Measurements from ENCODE around the gene PSMB8.
A peak's percentile ranks its signal among the peaks of the same experiment; 100 is the strongest.
"Not testable (repeated sequence)": the region's sequence is repeated elsewhere in the genome, so short reads cannot be mapped to it uniquely, and the experiment has no call there.

PSMB8 gene

DNA sequence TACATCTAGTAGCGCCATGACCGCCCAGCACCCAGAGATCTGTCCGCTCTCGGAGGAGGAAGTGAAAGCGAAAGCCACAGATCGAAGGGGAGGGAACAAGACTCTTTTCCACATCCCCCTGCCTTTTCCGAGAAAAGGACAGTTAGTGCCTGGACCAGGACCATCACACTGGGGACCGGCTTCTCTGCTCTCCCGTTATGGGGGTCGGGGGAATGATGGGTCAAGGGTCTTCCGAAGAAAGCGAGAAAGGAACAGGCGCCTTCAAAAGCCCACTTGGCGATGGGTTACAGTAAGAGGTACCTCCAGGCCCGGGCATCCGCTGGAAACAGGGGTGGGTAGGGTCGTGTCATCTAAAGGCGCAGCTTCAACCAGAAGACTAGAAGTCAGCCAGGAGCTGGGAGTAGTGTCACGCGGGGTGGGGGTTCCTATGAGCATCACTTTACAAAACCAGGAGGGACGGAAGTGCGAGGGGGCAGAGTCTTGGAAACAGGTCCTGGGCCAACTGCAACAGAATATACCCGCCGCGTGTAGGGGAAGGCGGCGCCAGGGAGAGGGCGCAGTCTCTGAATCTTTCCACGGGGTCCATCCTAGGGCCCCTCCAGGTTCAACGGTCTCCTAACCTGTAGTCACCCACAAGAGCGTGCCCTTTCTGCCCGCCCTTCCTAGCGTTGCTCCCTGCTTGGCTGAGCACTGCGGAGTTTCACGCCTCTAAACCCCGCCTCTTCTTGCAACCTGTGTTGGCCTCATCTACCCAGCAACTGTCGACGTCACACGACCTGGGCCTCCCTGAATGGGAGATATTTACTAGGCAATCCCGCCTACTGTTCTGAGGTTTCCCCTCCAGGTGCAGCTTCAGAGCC, at the start of gene PSMB8:
Gene PSMB8 (minus strand): TSS at position 69 of the 860 bp plus-strand sequence. CDS start 51 bp downstream, at position 18.
- ATAC-seq: peak; percentile 84

DNA sequence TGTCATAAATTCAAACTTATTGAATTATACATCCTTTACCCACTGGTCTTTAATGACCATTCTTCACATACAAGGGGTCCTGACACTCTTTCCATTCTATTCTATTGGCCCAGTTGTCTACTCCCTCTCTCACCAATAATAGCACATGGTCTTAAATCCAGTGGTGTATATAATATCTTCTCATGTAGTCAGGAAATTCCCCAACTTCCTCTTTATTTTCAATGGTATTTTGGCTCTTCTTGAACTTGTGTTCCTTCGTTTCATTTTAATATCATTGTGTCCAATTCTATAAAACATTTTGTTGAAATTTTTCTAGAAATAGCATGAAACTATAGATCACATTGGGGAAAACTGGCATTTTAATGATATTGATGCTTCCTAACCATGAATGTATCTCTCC, 47.0 kb upstream of the PSMB8 start:
- no peak for ATAC-seq

GRCh38 chr6:32889533-32889932, 45.7 kb upstream of the PSMB8 start:
- ATAC-seq: no peak

GRCh38 chr6:32888576-32888975, 44.7 kb upstream of the PSMB8 start:
- ATAC-seq: no peak

DNA sequence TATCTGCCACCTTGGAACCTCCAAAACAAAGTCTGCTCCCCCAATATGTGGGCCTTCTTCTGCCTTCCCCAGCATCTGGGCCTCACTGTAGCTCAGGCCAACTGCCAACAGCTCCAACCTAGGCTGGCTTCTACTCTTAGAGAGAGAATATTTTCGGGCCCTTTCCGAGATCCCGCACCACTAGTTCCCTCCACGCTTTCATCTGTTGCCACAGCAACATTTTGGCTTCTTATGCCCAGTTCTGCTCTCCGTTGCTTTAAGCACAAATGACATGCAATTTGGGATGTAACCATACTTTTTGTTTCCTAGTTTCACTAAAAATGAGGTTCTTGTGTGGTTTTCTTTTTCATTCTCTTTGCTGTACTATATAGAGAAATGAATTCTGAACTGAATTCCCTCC, 43.8 kb upstream of the PSMB8 start:
- ATAC-seq: no peak

GRCh38 chr6:32886681-32887383, 43.0 kb upstream of the PSMB8 start:
- no peak for ATAC-seq

DNA sequence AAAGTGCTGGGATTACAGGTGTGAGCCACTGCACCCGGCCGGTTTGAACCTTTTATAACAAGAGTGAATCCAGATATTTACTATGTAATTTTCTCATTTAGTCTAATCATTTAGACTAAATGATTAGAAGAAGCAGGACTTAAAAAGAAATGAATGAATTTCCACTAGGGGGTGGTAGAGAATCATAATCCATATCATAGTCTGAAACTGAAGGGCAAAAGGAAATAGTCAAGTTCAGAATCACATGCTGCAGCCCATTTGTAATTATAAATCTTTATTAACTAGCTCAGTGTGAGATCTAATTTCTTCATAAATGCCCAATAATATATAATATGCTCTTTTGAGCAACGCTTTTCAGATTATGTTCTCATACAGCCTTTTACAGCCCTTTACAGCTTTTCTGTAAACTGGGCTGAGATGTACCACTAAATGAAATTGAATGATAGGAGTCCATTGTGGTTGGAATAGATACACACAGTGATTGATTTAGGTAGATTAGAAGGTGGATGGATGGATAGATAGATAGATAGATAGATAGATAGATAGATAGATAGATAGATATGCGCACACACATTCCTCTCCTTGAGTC, 41.9 kb upstream of the PSMB8 start:
- peak in 1 of 2 donors; percentile 48 for ATAC-seq

GRCh38 chr6:32883789-32884188, 39.9 kb upstream of the PSMB8 start:
- ATAC-seq: no peak

- peak in 1 of 2 donors; percentile 67 for ATAC-seq
These were observed 39.0 kb upstream of the PSMB8 start for GRCh38 chr6:32882879-32883250.

GRCh38 chr6:32880962-32881361, 37.1 kb upstream of the PSMB8 start:
- ATAC-seq: not testable (repeated sequence)

DNA sequence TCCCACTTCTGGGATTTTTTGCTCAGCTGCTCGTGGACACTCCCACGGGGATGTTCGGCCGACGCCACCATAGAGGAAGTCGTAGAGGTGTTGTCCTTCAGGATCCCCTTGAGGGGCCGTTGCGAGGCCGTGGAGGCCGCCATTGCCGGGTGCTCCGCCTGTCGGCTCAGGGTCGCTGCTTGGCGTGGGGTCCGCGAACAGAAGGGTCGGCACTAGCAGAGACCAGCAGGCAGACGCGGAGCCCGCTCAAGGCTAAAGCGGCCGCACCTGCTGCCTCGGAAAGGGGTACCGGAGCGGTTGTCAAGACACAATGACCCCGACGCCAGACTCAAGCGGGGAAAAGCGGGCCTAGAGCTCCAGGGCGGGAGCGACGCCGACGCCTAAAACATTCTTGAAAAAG, 35.8 kb upstream of the PSMB8 start:
- no peak for ATAC-seq

DNA sequence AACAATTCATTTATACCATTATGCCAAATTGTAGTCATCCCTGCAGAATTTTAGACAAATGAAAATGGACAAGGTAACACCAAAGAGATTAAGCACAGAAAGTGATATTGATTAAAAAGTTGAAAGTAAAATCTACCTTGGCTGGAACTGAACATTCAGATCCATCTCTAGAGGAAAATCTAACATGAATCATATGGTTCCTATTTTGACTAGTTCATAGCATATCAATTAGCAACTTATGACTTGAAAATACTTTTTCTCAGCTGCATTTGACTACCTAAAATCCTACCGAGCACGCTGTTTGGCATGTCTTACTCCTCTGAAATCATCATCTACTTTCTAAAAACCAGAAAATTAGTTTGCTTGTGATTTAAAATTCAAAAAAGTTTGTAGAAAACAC, 32.8 kb upstream of the PSMB8 start:
- ATAC-seq: peak in 1 of 2 donors; percentile 59

DNA sequence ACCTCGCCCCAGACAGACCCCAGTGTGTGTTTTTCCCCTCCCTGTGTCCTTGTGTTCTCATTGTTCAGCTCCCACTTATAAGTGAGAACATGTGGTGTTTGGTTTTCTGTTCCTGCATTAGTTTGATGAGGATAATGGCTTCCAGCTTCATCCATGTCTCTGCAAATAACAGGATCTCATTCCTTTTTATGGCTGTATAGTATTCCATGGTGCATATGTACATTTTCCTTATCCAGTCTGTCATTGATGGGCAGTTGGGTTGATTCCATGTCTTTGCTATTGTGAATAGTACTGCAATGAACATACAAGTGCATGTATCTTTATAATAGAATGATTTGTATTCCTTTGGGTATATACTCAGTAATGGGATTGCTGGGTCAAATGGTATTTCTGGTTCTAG, 30.1 kb upstream of the PSMB8 start:
- not testable (repeated sequence) for ATAC-seq

DNA sequence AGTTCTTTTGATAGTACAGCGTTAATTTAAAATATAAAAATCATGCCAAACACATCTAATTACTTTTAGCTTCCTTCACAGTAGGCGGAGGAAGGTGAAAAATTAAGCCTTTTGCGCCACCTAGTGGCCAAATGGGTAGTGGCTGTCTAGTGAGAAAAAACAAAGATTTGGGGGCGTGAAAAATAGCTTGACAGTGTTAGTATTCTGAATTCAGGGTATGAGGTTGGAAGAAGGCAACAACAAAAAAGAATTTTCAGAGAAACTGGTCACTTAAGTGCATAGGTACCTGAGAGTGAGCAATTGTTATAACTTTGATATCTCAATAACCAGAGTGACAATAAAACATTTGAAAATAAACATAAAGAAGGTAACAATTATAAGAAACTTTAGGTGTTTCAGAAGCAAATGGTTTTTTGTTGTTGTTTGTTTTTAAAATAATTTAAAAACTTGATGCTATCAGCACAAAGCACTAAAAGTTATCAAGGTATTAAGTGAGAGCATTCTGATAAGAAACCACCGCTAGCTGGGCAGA, 24.5 kb upstream of the PSMB8 start:
- ATAC-seq: peak; percentile 84 to 86

- peak in 1 of 2 donors; percentile 16 for ATAC-seq
These were observed 23.9 kb upstream of the PSMB8 start for GRCh38 chr6:32867554-32868256.

GRCh38 chr6:32867022-32867477, 23.2 kb upstream of the PSMB8 start:
- peak in 1 of 2 donors; percentile 24 for ATAC-seq

- ATAC-seq: no peak
These were observed 22.0 kb upstream of the PSMB8 start for GRCh38 chr6:32865724-32866443.

- ATAC-seq: no peak
These were observed 18.9 kb upstream of the PSMB8 start for GRCh38 chr6:32862725-32863124.

DNA sequence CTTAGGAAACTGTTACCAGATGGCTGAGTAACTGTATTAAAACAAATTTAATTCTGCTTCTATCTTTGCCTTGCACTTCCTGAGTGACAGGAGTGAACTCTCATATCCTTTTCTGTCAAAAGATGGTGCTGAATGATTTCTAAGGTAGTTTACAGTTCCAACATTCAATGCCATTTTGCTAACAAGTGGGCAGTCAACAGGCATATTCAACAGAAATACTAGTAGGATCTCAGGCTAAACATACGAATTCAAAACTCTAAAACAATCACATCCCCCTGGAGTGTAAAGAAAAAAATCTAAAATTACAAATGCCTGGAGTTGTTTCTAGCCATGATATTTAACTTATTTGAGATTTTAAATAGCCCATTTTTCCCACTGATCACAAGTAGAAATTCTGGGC, 16.8 kb upstream of the PSMB8 start:
- ATAC-seq: no peak

DNA sequence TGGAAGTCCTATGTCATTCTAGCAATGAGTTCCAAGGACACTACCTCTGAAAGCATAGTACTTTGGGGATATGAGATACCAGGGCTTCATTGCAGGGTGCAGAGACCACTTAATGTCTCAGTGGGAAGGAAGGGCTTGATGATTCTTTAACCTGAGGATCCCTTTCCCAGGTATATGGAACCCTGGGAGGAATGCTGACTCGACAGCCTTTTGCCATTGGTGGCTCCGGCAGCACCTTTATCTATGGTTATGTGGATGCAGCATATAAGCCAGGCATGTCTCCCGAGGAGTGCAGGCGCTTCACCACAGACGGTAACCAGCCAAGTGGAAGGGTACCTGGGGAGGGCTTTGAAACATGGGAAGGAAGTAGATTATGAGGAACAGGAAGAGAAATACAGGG, 14.3 kb upstream of the PSMB8 start:
- no peak for ATAC-seq

GRCh38 chr6:32857156-32857891, 13.5 kb upstream of the PSMB8 start:
- no peak for ATAC-seq
